GM18867 (cell line): ENCODE measurements around the gene PNPLA2.

Experiments
- ATAC-seq: cut with Tn5 transposase; IDR thresholded peaks from one replicate; pipeline ENCODE4 v1.9.1; 2021; ENCODE audit warnings: mild to moderate bottlenecking, moderate library complexity; ENCODE audit not compliant: unreplicated experiment

PNPLA2 gene

DNA sequence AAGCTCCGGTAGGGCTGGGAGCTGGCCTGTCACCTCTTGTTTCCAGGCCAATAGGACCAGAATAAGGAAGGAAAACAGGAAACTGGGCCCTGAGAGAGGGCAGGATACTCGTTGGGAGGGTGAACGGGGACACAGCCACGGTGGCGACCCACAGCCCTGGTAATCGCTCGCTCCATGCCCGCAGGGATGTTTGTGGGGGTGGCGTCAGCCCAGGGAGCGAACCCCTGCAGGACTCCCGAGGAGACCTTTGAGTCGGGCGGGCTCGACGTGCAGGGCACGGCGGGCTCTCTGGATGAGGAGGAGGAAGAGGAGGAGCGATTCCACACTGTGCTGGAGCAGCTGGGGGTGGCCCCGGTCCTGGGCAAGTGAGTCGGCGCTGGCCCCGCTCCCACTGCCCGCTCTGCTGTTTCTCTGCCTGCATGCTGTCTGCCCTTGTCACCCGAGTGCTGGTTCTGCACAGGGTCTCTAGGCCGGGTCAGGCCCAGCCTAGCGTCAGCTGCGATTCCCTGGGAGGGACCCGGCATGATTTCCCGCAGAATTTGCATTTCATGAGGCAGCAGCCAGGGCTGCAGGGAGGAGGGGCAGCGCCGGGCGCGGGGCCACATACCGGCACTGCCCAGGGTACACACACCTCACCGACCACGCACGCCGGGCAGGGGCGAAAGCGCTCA, 10.6 kb downstream of the PNPLA2 start:
- ATAC-seq = no peak

DNA sequence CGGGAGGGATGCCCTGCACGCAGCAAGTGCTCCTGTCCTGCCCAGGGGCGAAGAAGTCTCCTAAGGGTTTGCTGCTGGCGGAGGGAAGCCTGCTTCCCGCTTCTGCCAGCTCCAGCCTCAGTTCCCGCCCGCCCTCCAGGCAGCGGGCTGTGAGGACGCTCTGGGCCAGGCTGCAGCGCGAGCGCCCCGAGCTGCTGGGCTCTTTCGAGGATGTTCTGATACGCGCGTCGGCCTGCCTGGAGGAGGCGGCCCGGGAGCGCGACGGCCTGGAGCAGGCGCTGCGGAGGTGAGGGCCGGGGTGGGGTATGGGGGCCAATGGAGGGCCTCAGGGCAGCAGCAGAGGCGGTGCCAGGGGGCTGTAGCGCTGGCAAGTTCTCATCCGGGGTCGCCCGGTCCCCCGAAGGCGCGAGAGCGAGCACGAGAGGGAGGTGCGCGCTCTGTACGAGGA, 11.2 kb downstream of the PNPLA2 start:
- no peak for ATAC-seq

DNA sequence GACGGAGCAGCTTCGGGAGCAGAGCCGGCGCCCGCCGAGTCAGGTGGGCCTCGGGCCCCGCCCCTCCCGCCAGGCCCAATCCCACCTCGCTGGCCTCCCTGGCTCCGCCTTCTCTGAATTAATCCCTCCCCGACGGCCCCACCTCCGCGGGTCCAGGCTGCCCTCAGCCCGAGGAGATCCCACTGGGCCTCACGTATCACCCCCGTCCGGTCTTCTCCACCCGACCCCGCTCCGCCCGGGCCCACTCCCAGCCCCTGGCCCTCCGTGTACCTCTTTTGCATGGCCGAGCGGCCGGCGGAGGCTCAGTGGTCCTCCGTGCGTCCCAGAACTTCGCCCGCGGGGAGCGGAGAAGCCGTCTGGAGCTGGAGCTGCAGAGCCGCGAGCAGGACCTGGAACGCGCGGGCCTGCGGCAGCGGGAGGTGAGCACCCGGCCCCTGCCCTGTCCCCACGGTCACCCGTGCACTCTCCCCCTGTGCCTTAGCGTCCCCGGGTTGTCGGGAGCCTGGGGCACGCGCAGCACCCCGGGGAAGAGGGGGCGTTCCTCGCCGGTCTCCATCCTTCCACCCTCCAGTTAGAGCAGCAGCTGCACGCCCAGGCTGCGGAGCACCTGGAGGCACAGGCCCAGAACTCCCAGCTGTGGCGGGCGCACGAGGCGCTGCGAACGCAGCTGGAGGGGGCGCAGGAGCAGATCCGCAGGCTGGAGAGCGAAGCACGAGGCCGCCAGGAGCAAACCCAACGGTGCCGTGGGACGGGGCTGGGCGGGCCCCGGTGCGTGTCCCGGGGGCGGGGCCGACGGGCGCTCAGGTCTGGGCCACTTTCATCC, 11.8 kb downstream of the PNPLA2 start:
- ATAC-seq = peak; percentile 32

DNA sequence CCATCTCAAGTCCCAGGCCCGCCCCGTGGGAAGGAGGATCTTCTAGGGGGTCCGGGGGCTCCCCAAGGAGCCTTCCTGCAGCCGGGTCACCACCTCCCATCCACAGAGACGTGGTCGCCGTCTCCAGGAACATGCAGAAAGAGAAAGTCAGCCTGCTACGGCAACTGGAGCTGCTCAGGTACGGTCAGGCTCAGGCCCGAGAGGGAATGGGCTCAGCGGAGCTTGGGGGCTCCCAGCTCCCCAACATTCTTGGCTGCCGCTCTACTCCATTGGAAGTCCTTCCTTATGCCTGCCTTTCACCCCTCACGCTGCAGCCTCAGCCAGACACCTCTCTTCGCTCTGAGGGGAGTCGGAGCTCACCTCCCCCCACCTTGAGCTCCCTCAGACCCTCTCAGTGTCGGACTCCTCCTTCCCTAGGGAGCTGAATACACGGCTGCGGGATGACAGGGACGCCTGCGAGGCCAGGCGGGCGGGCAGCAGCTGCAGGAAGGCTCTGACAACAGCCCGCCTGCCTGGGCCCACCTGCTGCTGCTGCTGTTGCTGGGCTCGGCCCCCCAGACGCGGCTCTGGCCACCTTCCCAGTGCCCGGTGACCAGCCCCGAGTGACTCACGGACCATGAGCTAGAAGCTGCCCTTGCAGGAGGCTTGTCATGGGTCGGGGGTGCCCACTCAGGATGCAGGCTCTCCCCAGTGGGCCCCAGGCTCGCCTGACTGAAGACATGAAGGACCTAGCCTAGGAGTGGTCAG, 12.6 kb downstream of the PNPLA2 start:
- no peak for ATAC-seq

DNA sequence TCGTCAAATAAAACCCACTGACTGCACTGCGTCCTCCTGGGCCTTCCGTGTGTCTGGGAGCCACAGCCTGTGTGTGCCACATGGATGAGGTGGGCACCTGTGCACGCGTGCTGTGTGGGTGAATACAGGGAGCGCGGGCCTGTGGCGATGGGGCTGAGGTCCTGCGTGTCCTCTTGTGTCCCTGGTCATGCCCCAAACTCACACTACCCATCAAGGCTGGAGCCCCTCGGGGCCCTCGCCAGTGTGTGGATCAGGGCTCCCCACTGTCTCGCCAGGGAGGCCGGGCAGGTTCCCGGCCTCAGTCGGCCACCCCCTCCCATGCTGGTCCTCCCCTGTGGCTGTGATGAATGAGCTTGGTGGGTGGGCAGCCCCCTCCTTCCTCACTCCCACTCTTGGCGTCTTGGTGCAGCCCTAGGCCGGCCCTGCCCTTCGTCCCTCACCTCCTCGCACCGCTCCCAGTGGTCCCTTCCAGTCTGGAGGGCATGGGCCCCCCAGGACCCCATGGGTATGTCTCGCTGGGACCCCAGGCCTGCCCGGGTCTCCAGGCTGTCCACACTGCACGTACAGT, 13.3 kb downstream of the PNPLA2 start:
- ATAC-seq = no peak

DNA sequence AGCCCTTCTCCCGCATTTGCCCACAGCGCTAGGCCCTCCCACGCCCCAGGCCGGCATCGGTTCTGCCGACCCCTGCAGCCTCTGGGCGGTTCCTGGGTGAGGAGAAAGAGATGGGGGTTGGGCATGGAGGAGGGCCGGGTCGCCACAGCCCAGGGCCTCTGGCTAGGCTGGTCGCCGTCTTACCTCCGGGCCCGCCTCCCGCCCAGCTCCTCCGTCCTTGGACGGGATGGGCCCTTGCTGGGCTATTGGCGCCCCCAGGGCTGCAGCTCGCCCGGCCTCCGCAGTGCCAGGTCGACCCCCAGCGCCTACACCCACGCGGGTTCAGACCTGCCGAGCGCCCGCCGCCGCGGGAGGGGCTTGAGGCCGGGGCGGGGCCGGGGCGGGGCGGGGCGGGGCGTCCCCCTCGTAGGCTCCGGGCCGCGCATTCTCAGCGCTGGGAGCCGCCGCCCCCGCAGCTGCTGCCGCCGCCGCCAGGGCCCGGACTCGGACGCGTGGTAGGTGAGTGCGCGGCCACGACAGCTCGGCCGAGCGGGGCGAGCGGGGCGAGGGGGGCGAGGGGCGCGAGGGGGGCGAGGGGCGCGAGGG, 13.9 kb downstream of the PNPLA2 start, which contains the start of gene CD151:
CD151 (plus strand) TSS at position 424 of the 585 bp plus-strand sequence. CDS start 3,118 bp downstream, outside the sequence.
- peak; percentile 47 for ATAC-seq

DNA sequence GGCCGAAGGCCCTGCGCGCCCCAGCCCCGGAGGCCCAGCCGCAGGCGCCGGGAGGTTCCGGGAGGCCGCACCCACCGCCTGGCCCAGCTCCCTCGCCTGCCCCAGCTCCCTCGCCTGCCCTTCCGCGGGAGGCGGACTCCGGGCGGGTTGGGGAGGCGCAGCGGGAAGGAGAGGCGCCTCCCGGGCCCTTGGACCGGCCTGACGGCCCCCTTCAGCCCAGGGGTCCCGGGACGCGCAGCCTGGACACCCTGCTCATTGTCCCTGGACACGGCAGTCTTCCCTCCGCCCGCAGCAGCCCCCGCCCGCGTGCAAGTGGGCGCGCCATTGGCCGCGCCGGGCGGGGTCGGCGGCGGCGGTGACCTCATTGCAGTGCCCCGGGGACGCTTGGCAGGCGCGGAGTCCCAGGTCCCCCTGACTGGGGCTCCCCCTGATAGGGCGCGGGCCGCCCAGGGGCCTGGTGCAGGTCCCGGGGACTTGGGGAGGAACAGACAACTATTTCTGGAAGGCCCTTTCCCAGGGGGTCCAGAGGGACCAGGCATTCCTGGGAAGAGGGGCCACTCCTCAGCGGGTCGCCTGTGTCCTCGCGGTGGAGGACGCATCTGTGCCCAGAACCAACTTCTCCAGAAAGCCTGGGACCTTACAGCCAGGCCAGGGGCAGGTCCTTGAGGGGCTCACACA, 14.5 kb downstream of the PNPLA2 start:
- no peak for ATAC-seq

DNA sequence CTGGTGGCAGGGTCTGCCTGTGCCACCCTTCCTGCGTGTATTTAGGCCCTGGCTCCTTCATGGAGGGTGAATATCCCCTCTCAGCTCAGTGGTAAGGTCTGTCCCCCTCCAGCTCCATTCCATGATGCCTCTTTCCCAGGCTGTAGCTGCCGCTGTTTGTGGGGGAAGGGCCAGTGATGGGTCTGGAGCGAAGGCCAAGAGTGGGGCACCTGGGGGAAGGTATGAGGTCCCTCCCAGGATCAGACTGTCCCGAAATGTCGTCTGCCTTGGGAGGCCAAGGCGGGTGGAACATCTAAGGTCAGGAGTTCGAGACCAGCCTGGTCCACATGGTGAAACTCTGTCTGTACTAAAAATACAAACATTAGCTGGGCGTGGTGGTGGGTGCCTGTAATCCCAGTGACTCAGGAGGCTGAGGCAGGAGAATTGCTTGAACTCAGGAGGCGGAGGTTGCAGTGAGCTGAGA, 15.2 kb downstream of the PNPLA2 start:
- no peak for ATAC-seq

DNA sequence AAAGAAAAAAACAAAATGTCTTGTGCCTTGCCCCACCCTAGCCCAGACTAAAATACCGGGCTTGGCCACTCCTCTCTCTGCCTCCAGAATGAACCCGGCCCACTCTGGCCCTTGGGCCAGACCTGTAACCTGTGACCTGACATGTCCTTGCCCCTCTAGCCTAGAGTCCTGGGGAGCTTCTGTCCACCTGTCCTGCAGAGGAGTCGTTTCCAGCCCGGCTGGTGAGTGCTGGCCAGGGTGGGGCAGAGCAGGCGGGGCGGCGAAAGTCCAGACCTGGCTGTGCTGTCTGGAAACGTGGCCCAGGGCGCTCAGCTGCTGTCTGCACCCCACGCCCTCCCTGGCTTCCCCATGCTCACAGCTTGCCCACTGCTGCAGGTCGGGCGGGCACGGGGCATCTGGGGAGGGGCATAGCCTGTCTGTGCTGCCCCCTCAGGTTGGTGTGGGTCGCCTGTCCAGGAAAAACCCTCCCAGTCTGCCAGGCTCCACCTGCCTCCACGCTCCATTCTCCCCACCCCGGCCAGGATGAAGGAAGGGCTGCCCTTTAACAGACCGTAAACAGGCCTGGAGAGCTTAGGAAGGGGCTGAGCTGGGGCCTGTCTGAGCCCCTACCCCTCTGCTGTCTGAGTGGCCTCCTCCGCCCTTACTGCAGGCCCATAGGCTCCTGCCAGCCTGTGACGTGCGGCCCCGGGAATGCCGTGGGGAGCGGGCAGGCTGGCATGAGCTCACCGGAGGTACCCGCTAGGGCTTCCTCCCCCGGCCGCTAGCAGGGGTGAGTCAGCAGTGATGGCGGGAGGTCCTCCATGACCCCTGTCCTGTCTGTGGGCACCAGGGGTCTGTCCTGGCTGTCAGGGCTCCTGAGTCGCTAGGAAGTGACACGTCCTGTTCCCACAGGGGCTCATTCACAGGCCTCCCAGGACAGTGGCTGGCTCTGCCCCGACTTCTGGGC, 15.9 kb downstream of the PNPLA2 start:
- ATAC-seq = no peak

DNA sequence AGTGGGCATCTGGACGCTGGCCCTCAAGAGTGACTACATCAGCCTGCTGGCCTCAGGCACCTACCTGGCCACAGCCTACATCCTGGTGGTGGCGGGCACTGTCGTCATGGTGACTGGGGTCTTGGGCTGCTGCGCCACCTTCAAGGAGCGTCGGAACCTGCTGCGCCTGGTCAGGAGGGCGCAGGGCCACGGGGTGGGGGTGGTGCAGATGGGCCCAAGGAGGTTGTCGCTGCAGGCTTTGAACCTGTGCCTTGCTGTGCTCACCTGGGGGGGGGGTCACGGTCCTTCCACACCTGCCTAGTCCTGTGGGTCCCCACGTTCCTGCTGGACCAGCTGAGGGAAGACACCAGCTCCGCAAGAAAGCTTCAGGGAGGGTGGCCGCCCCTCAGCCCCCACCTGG, 17.6 kb downstream of the PNPLA2 start:
- ATAC-seq = no peak

DNA sequence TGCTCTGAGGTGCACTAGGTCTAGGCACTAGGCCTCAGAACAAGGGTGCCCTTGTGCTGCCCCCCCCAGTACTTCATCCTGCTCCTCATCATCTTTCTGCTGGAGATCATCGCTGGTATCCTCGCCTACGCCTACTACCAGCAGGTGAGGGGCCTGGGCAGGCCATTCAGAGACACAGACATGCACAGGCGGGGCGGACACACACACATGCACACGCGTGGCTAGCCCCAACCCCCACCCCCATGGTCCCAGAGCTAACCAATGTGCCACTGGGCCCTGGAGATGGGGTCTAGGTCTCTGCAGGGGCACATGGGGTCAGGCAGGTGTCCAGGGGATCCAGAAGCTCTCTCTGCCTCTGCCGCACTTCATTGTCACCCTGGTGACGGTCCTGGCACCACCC, 18.0 kb downstream of the PNPLA2 start:
- no peak for ATAC-seq

DNA sequence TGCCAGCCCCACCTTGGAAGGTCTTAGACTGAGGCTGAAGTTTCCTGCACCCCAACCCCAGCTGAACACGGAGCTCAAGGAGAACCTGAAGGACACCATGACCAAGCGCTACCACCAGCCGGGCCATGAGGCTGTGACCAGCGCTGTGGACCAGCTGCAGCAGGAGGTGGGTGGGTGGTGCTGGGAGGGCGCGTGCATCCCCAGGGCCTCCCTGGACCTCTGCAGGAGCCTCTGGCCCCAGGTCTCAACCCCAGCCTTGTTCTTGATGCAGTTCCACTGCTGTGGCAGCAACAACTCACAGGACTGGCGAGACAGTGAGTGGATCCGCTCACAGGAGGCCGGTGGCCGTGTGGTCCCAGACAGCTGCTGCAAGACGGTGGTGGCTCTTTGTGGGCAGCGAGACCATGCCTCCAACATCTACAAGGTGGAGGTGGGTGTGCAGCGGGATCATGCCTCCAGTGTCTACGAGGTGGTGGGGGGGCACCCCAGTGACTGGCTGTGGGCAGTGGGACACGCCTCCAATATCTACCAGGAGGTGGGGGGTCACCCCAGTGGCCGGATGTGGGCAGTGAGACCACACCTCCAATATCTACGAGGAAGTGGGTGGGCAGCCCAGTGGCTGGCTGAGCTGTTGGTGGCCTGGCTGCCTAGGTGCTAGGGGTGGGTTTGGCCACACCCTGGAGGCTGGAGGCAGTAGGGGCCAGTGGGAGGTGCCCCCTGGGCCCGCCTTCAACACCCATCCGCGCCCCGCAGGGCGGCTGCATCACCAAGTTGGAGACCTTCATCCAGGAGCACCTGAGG, 18.7 kb downstream of the PNPLA2 start:
- no peak for ATAC-seq

DNA sequence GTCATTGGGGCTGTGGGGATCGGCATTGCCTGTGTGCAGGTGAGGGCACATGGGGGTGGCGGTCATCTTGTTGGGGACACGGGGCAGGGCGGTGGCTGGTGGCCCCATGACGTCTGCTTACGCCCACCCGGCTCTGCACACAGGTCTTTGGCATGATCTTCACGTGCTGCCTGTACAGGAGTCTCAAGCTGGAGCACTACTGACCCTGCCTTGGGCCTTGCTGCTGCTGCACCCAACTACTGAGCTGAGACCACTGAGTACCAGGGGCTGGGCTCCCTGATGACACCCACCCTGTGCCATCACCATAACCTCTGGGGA, 19.2 kb downstream of the PNPLA2 start:
- no peak for ATAC-seq

DNA sequence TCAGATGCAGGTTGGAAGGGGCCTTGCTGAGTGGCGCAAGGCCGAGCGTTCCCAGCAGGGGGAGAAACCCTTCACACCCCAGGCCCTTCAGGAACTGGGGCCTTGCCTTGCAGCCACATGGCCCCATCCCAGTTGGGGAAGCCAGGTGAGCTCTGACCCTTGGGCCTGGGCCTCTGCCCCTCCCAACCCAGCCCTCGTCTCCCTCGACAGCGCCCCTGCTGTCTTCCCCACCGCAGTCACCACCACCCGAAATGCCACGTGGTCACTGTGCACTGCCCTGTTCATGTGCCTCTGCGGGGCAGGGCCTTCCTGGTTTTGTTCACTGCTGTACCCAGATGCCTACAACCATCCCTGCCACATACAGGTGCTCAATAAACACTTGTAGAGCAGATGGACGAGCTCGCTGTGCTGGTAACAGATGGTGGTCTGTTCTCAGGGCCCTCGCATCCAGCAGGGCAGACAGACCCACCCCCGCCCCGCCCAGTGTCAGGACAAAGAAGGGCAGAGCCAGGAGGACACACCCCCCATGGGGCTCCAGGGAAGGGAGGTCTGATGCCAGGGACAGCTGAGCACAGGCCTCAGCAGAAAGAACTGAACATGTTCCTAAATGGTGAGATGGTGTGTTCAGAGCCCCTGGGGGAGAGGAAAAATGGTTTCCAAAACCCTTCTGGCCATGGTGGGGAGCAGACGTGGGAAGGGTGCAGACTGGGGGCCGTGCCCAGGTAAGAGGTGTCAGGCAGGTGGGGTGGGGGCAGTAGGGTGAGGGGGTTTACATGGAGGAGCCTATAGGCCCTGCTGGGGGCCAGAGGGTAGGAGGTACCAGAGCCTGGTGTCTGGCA, 19.9 kb downstream of the PNPLA2 start:
- ATAC-seq = no peak

DNA sequence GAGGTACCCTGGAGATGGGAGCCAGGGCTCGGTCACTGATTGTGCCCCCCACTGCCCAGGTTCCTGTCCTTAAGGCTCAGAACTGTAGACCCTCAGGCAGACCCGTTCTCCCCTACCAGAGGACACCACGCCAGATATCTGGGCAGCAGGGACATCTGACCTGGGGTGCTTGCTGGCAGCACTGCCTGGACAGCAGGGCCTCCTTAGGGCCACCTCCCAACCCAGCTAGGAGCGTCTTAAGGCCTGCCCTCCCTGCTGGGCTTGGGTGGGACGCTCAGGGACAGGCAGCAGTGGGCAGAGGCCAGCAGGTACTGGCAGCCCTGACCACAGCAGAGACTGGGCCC, 20.5 kb downstream of the PNPLA2 start:
- ATAC-seq = no peak

DNA sequence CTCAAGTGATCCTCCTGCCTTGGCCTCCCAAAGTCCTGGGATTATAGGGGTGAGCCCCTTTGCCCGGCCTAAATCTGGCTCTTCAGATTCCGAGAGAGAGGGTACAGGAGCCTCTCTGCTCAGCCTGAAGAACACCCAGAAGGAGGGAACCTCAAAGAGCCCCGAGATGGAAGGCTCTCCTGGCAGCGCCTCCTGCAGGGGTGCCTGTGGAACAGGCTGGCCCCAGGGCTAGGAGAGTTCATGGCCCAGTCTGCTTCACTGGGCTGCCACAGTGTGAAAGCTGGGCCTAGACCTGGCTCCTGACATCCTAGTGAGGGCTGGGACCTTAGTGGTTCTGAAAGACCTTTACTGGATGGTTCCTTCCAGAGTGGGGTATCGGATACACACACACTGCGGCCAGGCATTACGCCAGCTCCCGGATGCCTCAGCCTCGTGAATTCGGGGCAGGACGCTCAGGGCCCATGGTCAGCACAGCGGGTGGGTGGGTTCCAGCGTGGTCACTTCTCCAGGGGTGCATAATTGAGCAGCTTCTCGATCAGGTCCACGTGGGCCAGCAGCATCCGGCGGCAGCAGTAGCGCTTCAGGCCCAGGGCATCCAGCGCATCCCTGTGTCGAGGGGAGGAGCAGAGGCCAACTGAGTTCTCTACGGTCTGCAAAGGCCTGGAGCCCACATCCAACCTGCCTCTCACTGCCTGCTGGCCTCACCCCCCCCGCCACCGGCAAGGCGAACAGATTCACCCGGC, 21.3 kb downstream of the PNPLA2 start:
- no peak for ATAC-seq

DNA sequence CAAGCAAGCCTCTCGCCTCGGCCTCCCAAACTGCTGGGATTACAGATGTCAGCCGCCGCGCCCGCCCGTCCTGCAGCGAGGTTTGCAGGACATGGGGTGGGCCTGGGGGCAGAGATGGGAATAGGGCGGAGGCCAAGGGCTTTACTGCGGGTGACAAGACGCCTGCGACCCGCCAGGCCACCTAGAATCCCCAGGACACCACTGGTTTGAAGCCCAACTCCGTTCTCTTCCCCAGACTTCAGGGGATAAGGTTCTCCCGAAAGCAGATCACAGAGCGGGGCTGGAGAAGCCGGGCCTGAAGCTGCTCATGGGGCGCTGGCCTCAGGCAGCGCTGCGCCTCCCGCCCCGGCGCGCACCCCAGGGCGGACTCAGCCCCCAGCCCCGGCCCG, 23.3 kb downstream of the PNPLA2 start:
- ATAC-seq = peak; percentile 30
